PC-3 (cell line): ENCODE measurements around the gene RBP3. TPM values are rescaled to one million over a fixed set of nuclear protein-coding genes. Genes with fewer than 3 reads are reported as not detected.

ENCODE experiments used
- ATAC-seq: fragments of 200-7000 bp; cut with Tn5 transposase; 2 replicates; pipeline ENCODE4 v1.9.1; 2020; ENCODE audit warnings: mild to moderate bottlenecking, moderate library complexity
- BruUV-seq: library from RNA; stranded (reverse); fragments of 400-500 nt; replicated peaks from 2 replicates; lab custom pipeline; 2021; lab: Mats Ljungman, UMichigan
- CTCF ChIA-PET: fragments of 300-600 bp; sonication (Branson Sonifier 250); formaldehyde crosslinking; loops from one replicate; lab custom pipeline; 2022; ENCODE audit warnings: antibody characterized with exemption; lab: Charles Lee
- POLR2A ChIA-PET: fragments of 300-600 bp; sonication (Branson Sonifier 250); formaldehyde crosslinking; loops from one replicate; lab custom pipeline; 2022; ENCODE audit warnings: antibody characterized with exemption; ENCODE audit not compliant: unreplicated experiment; lab: Charles Lee
- DNase-seq: peaks from one replicate; pipeline ENCODE4 v3.0.0-alpha.2; 2015
- H2AFZ ChIP-seq: fragments of 300-600 bp; sonication (generic); 2 replicates; pipeline ENCODE4 v1.6.0; 2016; ENCODE audit warnings: antibody characterized with exemption, low read length
- H3F3A ChIP-seq: fragments of 300-600 bp; sonication (generic); one replicate; pipeline ENCODE4 v1.6.0; 2017; ENCODE audit warnings: antibody characterized with exemption, low read length, control low read depth, mild to moderate bottlenecking; ENCODE audit not compliant: unreplicated experiment
- H3K27ac ChIP-seq: fragments of 300-600 bp; sonication (generic); 2 replicates; pipeline ENCODE4 v1.5.1; 2016; ENCODE audit warnings: mild to moderate bottlenecking, low read length
- H3K27me3 ChIP-seq: fragments of 300-600 bp; sonication (generic); 2 replicates; pipeline ENCODE4 v1.6.1; 2016; ENCODE audit warnings: low read length, mixed read lengths
- H3K36me3 ChIP-seq: fragments of 300-600 bp; sonication (generic); 2 replicates; pipeline ENCODE4 v1.6.1; 2016; ENCODE audit warnings: low read depth, mixed run types, low read length, mixed read lengths
- H3K4me1 ChIP-seq: fragments of 300-600 bp; sonication (generic); 2 replicates; pipeline ENCODE4 v1.5.1; 2016; ENCODE audit warnings: low read length; ENCODE audit not compliant: insufficient read depth
- H3K4me2 ChIP-seq: fragments of 300-600 bp; sonication (generic); 2 replicates; pipeline ENCODE4 v1.6.0; 2016; ENCODE audit warnings: low read length
- H3K4me3 ChIP-seq: fragments of 300-600 bp; sonication (generic); 2 replicates; pipeline ENCODE4 v1.5.1; 2016; ENCODE audit warnings: mild to moderate bottlenecking, low read length, mixed read lengths
- H3K79me2 ChIP-seq: fragments of 300-600 bp; sonication (generic); 2 replicates; pipeline ENCODE4 v1.6.1; 2017; ENCODE audit warnings: low read length, mixed read lengths
- H3K9ac ChIP-seq: fragments of 300-600 bp; sonication (generic); 2 replicates; pipeline ENCODE4 v1.6.0; 2016; ENCODE audit warnings: mild to moderate bottlenecking, low read length
- H3K9me2 ChIP-seq: fragments of 300-600 bp; sonication (generic); replicated peaks from 2 replicates; pipeline ENCODE4 v1.6.1; 2016; ENCODE audit warnings: mixed run types, low read length, mixed read lengths
- H3K9me3 ChIP-seq: fragments of 300-600 bp; sonication (generic); 2 replicates; pipeline ENCODE4 v1.6.1; 2016; ENCODE audit warnings: low read length, mixed read lengths
- H4K20me1 ChIP-seq: fragments of 300-600 bp; sonication (generic); 2 replicates; pipeline ENCODE4 v1.6.1; 2016; ENCODE audit warnings: low read length, mixed read lengths
- CTCF ChIP-seq: fragments of 300-600 bp; sonication (generic); conservative IDR thresholded peaks from 2 replicates; pipeline ENCODE4 v1.5.1; 2017; ENCODE audit warnings: antibody characterized with exemption, low read depth, mild to moderate bottlenecking, low read length
- EZH2 ChIP-seq: fragments of 300-600 bp; sonication (generic); IDR thresholded peaks from one replicate; pipeline ENCODE4 v1.6.1; 2017; ENCODE audit warnings: antibody characterized with exemption, mild to moderate bottlenecking, low read length; ENCODE audit not compliant: unreplicated experiment
- EZH2phosphoT487 ChIP-seq: fragments of 300-600 bp; sonication (generic); IDR thresholded peaks from 2 replicates; pipeline ENCODE4 v1.6.1; 2018; ENCODE audit warnings: mild to moderate bottlenecking, antibody characterized with exemption, low read length, borderline replicate concordance
- intact Hi-C: fragments of 100-400 bp; cut with micrococcal nuclease; formaldehyde crosslinking; loops from 2 replicates; pipeline ENCODE4 v1.9.0; 2023
- total RNA-seq: library from RNA; depleted of rRNA; stranded (reverse); fragments of >200 nt; gene quantifications from 2 replicates; pipeline ENCODE4 v1.2.3, GENCODE V29; 2014

RBP3 gene
- total RNA-seq, 1 experiment from 2014 or later, result not detected

GRCh38 chr10:47337310-47337709 is 10.9 kb upstream of the RBP3 start:
- peaks cover 7% of the 10 kb centered on the region for H3K27me3 ChIP-seq
- intact Hi-C loops, result no loop called here
- no peaks in the 10 kb centered on the region for H3K9me2 ChIP-seq
- H4K20me1 ChIP-seq, result no peaks in the 10 kb centered on the region
- no peaks in the 10 kb centered on the region for H3K4me1 ChIP-seq
- no peaks in the 10 kb centered on the region for H3F3A ChIP-seq
- H3K27ac ChIP-seq, result no peak overlapping the region
- H3K79me2 ChIP-seq, result no peaks in the 10 kb centered on the region
- TF ChIP-seq EZH2phosphoT487, result no peak
- TF ChIP-seq EZH2, result no peak
- TF ChIP-seq CTCF, result no peak
- H2AFZ ChIP-seq, result no peak overlapping the region
- BruUV-seq, result no TSS peak
- H3K4me2 ChIP-seq, result no peak overlapping the region
- no peaks in the 10 kb centered on the region for H3K36me3 ChIP-seq
- POLR2A ChIA-PET, result no interaction called here
- ATAC-seq, result no peak
- CTCF ChIA-PET, result no interaction called here
- H3K9me3 ChIP-seq, result no peaks in the 10 kb centered on the region
- no peak for DNase-seq
- H3K9ac ChIP-seq, result no peak overlapping the region
- no peak overlapping the region for H3K4me3 ChIP-seq

GRCh38 chr10:47339186-47339735 is 8.9 kb upstream of the RBP3 start:
- DNase-seq (no peak), ATAC-seq (no peak)
- ChIA-PET POLR2A (no interaction called here), CTCF (no interaction called here)
- no peak overlapping the region for H3K9ac ChIP-seq
- H3K36me3 ChIP-seq, result no peaks in the 10 kb centered on the region
- intact Hi-C loops, result no loop called here
- TF ChIP-seq EZH2phosphoT487, result no peak
- TF ChIP-seq EZH2, result no peak
- no peak for TF ChIP-seq CTCF
- no peaks in the 10 kb centered on the region for H3K9me2 ChIP-seq
- no peak overlapping the region for H2AFZ ChIP-seq
- no peak overlapping the region for H3K4me2 ChIP-seq
- H4K20me1 ChIP-seq, result no peaks in the 10 kb centered on the region
- H3K27ac ChIP-seq, result no peak overlapping the region
- no peaks in the 10 kb centered on the region for H3K9me3 ChIP-seq
- H3K4me1 ChIP-seq, result no peaks in the 10 kb centered on the region
- H3F3A ChIP-seq, result no peaks in the 10 kb centered on the region
- no TSS peak for BruUV-seq
- H3K4me3 ChIP-seq, result no peak overlapping the region
- H3K27me3 ChIP-seq, result peaks cover 3% of the 10 kb centered on the region; the same call in 1 of the 2 replicates
- no peaks in the 10 kb centered on the region for H3K79me2 ChIP-seq

- no peak for ATAC-seq
- no peaks in the 10 kb centered on the region for H3F3A ChIP-seq
- DNase-seq, result no peak
- intact Hi-C loops, result no loop called here
- H3K79me2 ChIP-seq, result no peaks in the 10 kb centered on the region
- H3K9me3 ChIP-seq, result no peaks in the 10 kb centered on the region
- no peaks in the 10 kb centered on the region for H3K36me3 ChIP-seq
- TF ChIP-seq EZH2, result no peak
- TF ChIP-seq EZH2phosphoT487, result no peak
- TF ChIP-seq CTCF, result no peak
- POLR2A ChIA-PET, result no interaction called here
- H4K20me1 ChIP-seq, result no peaks in the 10 kb centered on the region
- no peak overlapping the region for H3K4me2 ChIP-seq
- no peaks in the 10 kb centered on the region for H3K4me1 ChIP-seq
- H3K27ac ChIP-seq, result no peak overlapping the region
- no peaks in the 10 kb centered on the region for H3K9me2 ChIP-seq
- peaks cover 3% of the 10 kb centered on the region; the same call in 1 of the 2 replicates for H3K27me3 ChIP-seq
- no peak overlapping the region for H3K4me3 ChIP-seq
- no peak overlapping the region for H2AFZ ChIP-seq
- CTCF ChIA-PET, result no interaction called here
- no TSS peak for BruUV-seq
- H3K9ac ChIP-seq, result no peak overlapping the region
These were observed 8.2 kb upstream of the RBP3 start for GRCh38 chr10:47339759-47340607.
